Measurements from ENCODE around the gene GRM5.
"Not testable (repeated sequence)": the region's sequence is repeated elsewhere in the genome, so short reads cannot be mapped to it uniquely, and the experiment has no call there.

The GRM5 gene

GRCh38 chr11:88535266-88535665 lies 530.5 kb downstream of the GRM5 start:
- no peak for DNase-seq

- not testable (repeated sequence) for DNase-seq
Observed at GRCh38 chr11:88534706-88535105, 531.1 kb downstream of the GRM5 start.

GRCh38 chr11:88534185-88534584 lies 531.6 kb downstream of the GRM5 start:
- DNase-seq = no peak

DNA sequence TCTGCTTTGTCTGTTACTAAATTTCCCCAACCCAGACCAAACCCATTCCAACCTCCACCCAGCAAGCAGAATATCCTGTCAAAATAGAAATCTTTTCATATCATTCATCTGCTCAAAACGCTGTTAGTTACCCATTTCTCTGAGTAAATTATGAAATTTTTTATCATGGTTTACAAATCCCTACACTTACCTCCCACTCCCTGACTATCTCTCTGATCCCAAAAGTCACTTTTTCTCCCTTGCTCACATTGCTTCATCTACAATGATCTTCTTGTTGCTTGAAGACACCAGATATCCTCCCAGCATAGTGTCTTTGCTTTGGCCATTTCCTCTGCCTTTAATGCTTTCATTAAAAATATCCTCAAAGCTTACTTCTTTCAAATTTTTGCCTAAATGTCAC lies 532.8 kb downstream of the GRM5 start:
- no peak for DNase-seq

GRCh38 chr11:88531831-88532230 lies 534.0 kb downstream of the GRM5 start:
- DNase-seq = no peak

DNA sequence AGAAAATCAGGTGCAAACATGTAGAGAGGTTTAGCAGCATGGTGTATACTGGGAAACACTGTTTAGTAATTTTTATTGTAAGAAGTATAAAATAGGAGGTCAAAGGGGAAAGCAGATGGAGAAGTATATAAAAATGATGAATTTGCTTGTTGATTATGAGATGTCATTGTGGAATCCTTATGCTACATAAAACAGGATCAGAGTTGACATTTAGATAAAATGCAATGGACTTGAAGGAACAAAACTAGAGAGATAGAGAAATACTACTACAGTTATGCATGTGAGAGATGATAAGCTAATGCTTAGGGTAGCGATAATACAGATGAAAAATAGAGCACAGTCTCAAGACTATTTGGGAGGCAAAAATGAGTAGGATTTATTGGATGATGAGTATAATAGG lies 536.4 kb downstream of the GRM5 start:
- no peak for DNase-seq

- no peak for DNase-seq
Observed at GRCh38 chr11:88523386-88524071, 542.3 kb downstream of the GRM5 start.

DNA sequence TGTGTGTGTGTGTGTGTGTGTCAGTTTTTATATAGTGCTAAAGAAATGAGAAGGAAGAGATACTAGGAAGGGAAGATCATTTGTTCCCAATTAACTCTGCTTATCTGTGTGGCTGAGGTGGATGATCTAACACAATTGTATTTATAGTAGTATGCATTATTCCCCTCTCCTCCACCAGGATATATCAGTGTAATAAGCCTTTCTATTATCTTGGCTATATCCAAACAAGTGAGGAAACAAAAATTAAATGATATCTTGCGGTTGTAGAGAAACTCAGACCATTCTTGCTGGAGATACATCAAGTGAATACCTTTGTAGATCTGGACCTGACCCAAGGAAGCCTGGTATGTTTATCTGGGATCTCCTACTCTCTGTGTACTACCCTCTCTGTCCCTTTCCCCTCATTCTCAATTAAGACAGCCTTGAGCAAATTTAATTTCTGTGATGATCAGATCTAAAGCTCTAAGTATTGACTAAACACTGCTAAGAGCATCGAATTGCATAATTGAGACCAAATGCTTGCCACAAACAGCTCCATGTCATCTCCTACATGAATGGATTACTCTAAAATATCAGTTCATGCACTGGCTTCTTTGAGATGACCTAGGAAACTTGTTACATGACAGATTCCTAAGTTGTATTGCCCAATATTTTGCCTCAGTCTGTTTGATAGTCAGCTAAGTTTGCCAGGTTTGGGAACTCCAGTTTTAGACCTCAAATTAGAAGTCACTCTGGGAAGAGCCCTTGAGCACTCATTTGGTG lies 543.0 kb downstream of the GRM5 start:
- no peak for DNase-seq

DNA sequence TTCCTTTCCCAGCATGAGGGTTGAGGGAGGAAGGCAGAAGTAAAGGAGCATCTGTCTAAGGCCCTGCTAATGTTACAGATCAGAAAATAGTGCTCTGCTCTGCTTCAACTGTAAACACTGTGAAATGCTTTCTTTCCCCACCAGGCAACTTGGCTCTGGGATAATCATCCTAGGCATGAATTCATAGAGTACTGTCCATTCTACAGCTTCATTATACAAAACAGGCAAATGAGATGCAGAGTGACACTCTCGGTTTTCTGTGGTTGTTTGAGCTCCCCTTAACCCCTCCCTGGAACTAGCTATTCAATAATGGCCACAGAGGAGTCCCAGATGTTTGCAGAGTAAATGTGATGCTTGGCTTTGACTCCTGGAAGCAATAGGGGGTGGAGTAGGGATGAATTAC lies 544.0 kb downstream of the GRM5 start:
- DNase-seq = no peak

GRCh38 chr11:88521399-88521798 lies 544.4 kb downstream of the GRM5 start:
- DNase-seq = no peak

DNA sequence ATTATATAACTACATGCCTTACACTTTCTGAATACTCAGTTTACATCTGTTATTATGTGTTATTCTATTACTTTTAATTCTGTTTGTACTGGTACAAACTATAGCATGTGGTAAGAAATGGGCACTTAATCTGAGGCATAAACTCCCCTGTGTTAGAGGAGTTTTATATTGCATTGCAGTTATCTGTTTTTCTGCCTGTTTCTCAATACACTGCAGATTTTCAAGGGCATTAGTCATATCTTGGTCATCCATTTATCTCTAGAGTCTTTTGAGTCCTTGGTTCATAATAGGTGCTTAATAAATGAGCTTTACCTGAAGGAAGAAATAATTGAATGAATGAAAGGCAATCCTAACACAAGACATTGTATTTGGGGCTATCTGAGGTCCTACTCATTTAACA lies 545.4 kb downstream of the GRM5 start:
- no peak for DNase-seq

GRCh38 chr11:88515002-88515401 lies 550.8 kb downstream of the GRM5 start:
- DNase-seq = no peak

DNA sequence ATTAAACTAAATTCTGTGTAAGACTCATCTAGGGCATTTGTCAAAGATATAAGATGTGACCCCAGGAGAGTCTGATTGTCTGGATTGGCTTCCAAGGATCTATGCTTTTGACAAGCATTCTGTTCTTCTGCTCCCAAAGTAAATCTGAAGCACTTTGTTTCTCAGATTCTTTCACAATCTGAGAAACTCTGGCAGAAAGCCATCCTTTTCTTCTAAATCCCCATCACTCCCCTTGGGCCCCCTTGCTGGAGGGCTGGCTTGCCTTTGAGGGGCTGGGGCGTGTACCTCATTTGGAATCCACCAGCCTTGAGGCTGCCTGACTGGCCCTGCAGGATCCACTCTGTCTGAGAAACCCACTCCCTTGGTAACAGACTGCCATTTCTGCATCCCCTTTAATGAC lies 554.8 kb downstream of the GRM5 start:
- DNase-seq = no peak

DNA sequence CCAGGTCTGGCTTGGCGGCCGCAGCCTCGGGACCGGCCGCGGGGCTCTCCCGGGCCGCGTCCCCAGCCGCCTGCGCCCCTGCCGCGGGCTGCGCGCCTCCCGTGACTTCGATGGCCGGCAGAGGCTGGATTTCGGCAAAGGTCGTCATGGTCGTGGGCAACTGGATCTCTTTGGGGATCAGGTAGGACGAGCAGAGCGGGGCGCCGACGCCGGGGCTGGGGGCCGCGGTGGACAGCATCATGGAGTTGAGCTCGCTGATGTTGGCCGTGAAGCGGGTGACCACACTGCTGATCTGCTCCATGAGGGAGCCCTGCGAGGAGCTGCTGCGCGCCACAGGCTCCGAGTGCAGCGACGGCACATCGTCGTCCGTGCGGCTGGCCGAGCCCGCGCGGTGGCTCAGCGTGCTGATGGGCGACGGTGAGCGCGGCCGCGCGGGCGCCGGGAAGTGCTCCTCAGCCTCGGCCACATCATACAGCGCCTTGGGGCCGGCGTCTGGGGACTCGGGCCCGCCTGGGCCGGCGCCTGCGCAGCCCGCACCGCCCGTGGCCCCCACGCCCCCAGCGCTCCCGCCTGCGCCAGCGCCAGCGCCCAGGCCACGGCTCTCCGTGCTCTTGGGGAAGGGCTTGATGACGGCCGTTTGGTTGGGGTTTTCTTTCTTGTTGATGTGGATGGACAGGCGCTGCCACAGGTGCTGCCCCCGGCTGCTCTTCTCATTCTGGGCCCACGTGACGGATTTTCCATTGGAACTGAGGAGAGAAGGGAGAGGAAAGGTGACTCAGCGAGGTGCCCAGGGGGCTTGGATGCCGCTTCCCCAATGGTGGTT lies 556.8 kb downstream of the GRM5 start:
- DNase-seq = no peak

DNA sequence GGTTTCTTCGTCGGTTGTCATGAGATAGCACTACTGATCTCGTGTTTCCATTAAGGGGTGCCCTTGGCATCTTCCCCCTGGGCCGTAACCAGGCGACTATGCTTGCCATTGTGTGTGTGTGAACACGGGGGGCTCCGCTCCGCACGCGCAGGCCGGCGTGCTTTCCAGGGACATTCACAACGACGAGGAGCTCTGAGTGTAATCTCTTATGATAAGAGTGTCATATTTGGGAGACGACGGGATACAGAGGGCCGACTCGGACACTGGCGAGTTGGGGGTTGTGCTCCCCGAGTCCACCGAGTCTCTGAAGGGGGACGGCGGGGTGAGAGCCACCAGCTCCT lies 557.4 kb downstream of the GRM5 start:
- no peak for DNase-seq

DNA sequence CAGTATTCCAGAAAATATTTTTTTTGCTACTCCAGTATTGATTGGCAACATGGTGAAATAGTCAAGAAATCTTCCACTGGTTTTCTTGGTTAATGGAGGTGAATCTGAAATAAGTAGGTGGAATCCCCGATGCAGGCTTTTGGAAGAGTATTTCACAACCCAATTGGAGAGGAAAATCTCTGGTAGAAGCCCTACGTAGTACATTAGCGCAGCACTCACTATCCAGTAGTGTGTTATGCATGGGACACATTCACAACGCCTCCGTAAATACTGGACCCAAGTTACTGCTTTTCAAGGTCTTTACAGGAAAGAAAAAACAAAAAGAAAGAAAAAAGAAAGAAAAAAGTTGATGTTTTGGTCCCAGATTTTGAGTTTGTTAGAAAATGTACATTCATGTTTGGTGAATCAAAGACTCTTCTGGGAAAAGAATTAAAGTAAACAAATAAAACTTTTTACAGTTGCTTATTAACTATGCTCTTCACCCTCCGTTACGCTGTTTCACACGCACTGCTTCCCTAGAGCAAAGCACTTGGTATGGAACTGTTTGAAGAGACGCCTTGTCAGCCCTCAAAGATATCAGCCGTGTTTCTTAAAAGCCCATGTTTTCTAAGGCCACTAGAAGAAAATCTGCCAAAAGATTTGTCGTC lies 557.9 kb downstream of the GRM5 start:
- DNase-seq = no peak

GRCh38 chr11:88501541-88501940 lies 564.2 kb downstream of the GRM5 start:
- no peak for DNase-seq

- no peak for DNase-seq
Observed at GRCh38 chr11:88495836-88496235, 569.9 kb downstream of the GRM5 start.

GRCh38 chr11:88494848-88495247 lies 570.9 kb downstream of the GRM5 start:
- DNase-seq = no peak

DNA sequence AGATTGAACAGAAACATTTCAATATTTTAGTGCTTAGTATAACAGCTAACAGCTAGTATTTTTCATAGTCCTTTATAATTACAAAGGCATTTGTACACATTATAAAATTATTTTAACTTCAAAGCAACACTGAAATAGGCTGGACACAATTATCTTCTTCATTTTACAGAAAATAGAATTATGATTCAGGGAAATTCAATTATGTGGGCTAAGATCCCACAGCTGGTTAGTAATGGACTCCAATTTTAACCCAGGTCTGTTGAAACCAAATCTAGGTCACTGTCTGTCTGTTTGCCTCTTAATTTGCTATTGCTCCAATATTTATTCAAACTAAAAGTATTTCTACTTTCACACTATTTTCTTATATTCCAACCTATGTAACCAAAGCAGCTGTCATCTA lies 574.1 kb downstream of the GRM5 start:
- no peak for DNase-seq

DNA sequence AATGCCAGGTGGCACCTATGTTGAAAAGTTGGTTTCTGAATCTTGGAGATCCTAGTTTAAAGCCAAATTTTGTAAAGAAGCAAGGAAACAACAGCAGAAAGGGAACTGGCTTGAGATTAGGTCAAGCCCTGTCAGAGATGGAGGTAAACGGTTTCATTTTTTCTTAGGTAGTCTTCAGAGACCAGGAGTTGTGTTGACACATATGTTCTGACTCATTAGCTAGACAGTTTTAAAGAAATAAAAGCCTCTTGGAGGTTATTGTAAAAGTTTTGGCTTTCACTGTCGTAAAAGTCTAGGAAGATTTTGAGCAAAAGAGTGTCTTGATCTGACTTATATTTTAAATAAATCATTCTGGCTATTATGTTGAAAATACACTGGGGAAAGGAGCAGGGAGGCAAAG lies 576.8 kb downstream of the GRM5 start:
- DNase-seq = no peak

DNA sequence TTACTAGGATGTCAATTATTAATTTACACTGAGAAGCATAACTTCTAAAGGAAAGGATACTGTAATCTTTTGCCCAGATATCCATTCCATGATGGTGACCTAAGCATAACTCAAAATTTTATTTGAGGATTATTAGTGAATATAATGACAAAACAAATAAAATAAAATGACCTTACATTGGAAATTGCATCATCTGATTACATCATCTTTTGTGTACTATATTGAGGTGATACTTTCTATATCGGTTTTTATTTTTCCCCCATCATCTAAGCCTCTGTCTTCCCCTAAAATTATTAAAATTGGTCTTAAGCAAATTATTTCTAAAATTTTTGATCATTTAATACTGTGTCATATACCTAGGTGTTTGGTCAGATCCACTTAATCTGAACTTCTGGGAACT lies 578.1 kb downstream of the GRM5 start:
- DNase-seq = no peak

DNA sequence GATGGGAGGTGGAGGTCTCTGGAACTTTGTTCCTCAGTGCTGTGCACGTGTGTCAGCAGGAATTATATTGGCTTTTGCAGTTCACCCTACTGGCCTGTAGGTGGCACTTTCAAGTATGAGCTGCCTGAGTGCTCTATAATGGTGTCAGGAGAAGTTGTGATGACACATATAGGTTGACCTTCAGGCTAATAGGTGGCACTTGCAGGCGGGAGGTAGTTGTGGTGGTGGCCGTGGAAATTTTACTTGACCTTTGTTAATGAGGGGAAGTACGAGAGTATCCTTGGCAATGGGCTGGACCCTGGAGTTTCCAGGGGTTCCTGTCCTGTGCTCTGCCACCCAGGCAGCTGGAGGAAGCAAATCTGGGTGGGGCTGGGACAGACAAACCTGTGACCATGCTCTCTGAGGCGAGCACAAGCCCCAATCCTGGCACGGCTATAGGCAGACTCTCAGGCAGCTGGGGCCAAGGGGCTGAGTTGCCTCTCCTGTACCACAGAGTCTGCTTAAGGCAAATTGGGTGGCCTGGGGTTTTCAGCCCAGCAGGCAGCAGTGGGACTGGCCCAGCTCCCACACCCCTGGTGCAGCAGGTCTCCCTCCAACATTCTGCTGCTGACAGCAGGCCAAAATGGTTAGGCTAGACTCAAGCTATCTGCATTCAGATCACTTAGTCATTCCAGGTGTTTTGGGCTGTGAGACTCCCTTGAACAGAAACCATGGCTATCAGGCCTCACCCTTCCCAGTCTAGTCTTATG lies 580.7 kb downstream of the GRM5 start:
- no peak for DNase-seq
